ENCODE results near the gene UBALD1. TPM values are rescaled to one million over a fixed set of nuclear protein-coding genes. Genes with fewer than 3 reads are reported as not detected.

The UBALD1 gene
- total RNA-seq, 1 donor from 2014 or later = 24.7 TPM

GRCh38 chr16:4648917-4649316 lies 34.2 kb upstream of the UBALD1 start:
- intact Hi-C loops (cut with micrococcal nuclease) = no loop called here
- Histone ChIP-seq H3K27me3 (ENCODE audit: low read depth) (no peaks in the 10 kb centered on the region), H3K4me1 (no peaks in the 10 kb centered on the region), H3K27ac (replicated peaks) (no peak overlapping the region), H3K9me3 (replicated peaks) (no peaks in the 10 kb centered on the region), H3K36me3 (peaks cover 44% of the 10 kb centered on the region), H3K4me3 (no peak overlapping the region)
- TF ChIP-seq CTCF (IDR thresholded peaks at IDR 0.05; ENCODE audit: borderline replicate concordance) = no peak
- DNase-seq = no peak

GRCh38 chr16:4647644-4647980 lies 32.9 kb upstream of the UBALD1 start:
- TF ChIP-seq CTCF (IDR thresholded peaks at IDR 0.05; ENCODE audit: borderline replicate concordance) = no peak
- Histone ChIP-seq H3K9me3 (replicated peaks) (no peaks in the 10 kb centered on the region), H3K4me1 (no peaks in the 10 kb centered on the region), H3K36me3 (peaks cover 31% of the 10 kb centered on the region), H3K27ac (replicated peaks) (no peak overlapping the region), H3K27me3 (ENCODE audit: low read depth) (no peaks in the 10 kb centered on the region), H3K4me3 (no peak overlapping the region)
- intact Hi-C loops (cut with micrococcal nuclease) = no loop called here
- no peak for DNase-seq

GRCh38 chr16:4646773-4647643 lies 32.3 kb upstream of the UBALD1 start:
- no peak overlapping the region for H3K4me3 ChIP-seq
- H3K27me3 ChIP-seq (ENCODE audit: low read depth) = no peaks in the 10 kb centered on the region
- no peaks in the 10 kb centered on the region for H3K4me1 ChIP-seq
- peaks cover 25% of the 10 kb centered on the region for H3K36me3 ChIP-seq
- DNase-seq = no peak
- no peak overlapping the region for H3K27ac ChIP-seq (replicated peaks)
- TF ChIP-seq CTCF (IDR thresholded peaks at IDR 0.05; ENCODE audit: borderline replicate concordance) = no peak
- H3K9me3 ChIP-seq (replicated peaks) = no peaks in the 10 kb centered on the region
- intact Hi-C loops (cut with micrococcal nuclease) = no loop called here

GRCh38 chr16:4641895-4642294 lies 27.2 kb upstream of the UBALD1 start:
- Histone ChIP-seq H3K27ac (replicated peaks) (no peak overlapping the region), H3K9me3 (replicated peaks) (no peaks in the 10 kb centered on the region), H3K4me3 (no peak overlapping the region), H3K27me3 (ENCODE audit: low read depth) (no peaks in the 10 kb centered on the region), H3K4me1 (peaks cover 20% of the 10 kb centered on the region), H3K36me3 (peaks cover 9% of the 10 kb centered on the region)
- intact Hi-C loops (cut with micrococcal nuclease) = no loop called here
- DNase-seq = no peak
- TF ChIP-seq CTCF (IDR thresholded peaks at IDR 0.05; ENCODE audit: borderline replicate concordance) = no peak

- H3K36me3 ChIP-seq = peaks cover 7% of the 10 kb centered on the region
- no peak for TF ChIP-seq CTCF (IDR thresholded peaks at IDR 0.05; ENCODE audit: borderline replicate concordance)
- peaks cover 20% of the 10 kb centered on the region for H3K4me1 ChIP-seq
- H3K4me3 ChIP-seq = no peak overlapping the region
- no peak overlapping the region for H3K27ac ChIP-seq (replicated peaks)
- no peak for DNase-seq
- H3K9me3 ChIP-seq (replicated peaks) = no peaks in the 10 kb centered on the region
- intact Hi-C loops (cut with micrococcal nuclease) = no loop called here
- H3K27me3 ChIP-seq (ENCODE audit: low read depth) = no peaks in the 10 kb centered on the region
Measured at GRCh38 chr16:4641306-4641687, 26.6 kb upstream of the UBALD1 start.

Measured in left ventricle myocardium inferior (tissue), 1 donor.